ENCODE measurements around the gene SMC6.

Gene SMC6

GRCh38 chr2:17658251-17658843 is 95.3 kb downstream of the SMC6 start:
- Histone ChIP-seq H2AK5ac (ENCODE audit: low read length) (no peak overlapping the region), H3K79me2 (ENCODE audit: control insufficient read depth, insufficient read depth, low read length, poor library complexity) (no peaks in the 10 kb centered on the region), H4K12ac (ENCODE audit: low read depth, low read length) (no peak overlapping the region), H3K9me3 (ENCODE audit: insufficient read depth, low read depth, low read length) (no peaks in the 10 kb centered on the region), H3K9ac (ENCODE audit: low read length) (no peak overlapping the region), H3K79me1 (ENCODE audit: low read length) (no peaks in the 10 kb centered on the region), H3K27me3 (ENCODE audit: insufficient read depth, low read length) (no peaks in the 10 kb centered on the region), H3K18ac (ENCODE audit: low read length) (no peak overlapping the region), H3K36me3 (ENCODE audit: control insufficient read depth in 1 of 2, insufficient read depth in 2 of 2, low read length in 2 of 2) (no peaks in the 10 kb centered on the region), H3K23ac (ENCODE audit: low read length) (no peak overlapping the region), H2AFZ (ENCODE audit: insufficient read depth, low read length, poor library complexity) (no peak overlapping the region), H2BK12ac (ENCODE audit: low read length) (no peak overlapping the region), H4K91ac (ENCODE audit: low read depth, low read length) (no peak overlapping the region), H3K4me2 (ENCODE audit: low read length) (no peak overlapping the region), H3K14ac (ENCODE audit: low read length) (no peak overlapping the region), H3K4ac (ENCODE audit: low read depth, low read length) (no peak overlapping the region), H4K8ac (ENCODE audit: low read depth, low read length) (no peak overlapping the region), H2BK120ac (ENCODE audit: insufficient read depth, low read length, poor library complexity) (no peak overlapping the region), H2BK5ac (ENCODE audit: low read depth, low read length, poor library complexity) (no peak overlapping the region), H3K4me3 (ENCODE audit: low read depth, low read length) (no peak overlapping the region), H3K4me1 (ENCODE audit: control insufficient read depth in 1 of 2, insufficient read depth in 2 of 2, low read length in 2 of 2) (no peaks in the 10 kb centered on the region), H3K27ac (ENCODE audit: low read depth, low read length) (no peak overlapping the region)
- whole genome bisulfite sequencing (ENCODE audit: extremely low coverage, insufficient coverage, insufficient read length): no CpG with 5 or more reads among the region's 6 CpGs
- no peak for DNase-seq

GRCh38 chr2:17657759-17658158 is 95.9 kb downstream of the SMC6 start:
- no peaks in the 10 kb centered on the region for H3K27me3 ChIP-seq (ENCODE audit: insufficient read depth, low read length)
- no CpG with 5 or more reads among the region's 4 CpGs for WGBS (ENCODE audit: extremely low coverage, insufficient coverage, insufficient read length)
- H2BK5ac ChIP-seq (ENCODE audit: low read depth, low read length, poor library complexity): no peak overlapping the region
- H3K18ac ChIP-seq (ENCODE audit: low read length): no peak overlapping the region
- no peak overlapping the region for H3K4me3 ChIP-seq (ENCODE audit: low read depth, low read length)
- H3K14ac ChIP-seq (ENCODE audit: low read length): no peak overlapping the region
- no peak overlapping the region for H3K4me2 ChIP-seq (ENCODE audit: low read length)
- no peak overlapping the region for H2AK5ac ChIP-seq (ENCODE audit: low read length)
- no peak overlapping the region for H4K91ac ChIP-seq (ENCODE audit: low read depth, low read length)
- H2BK120ac ChIP-seq (ENCODE audit: insufficient read depth, low read length, poor library complexity): no peak overlapping the region
- no peaks in the 10 kb centered on the region for H3K36me3 ChIP-seq (ENCODE audit: control insufficient read depth in 1 of 2, insufficient read depth in 2 of 2, low read length in 2 of 2)
- no peak overlapping the region for H3K23ac ChIP-seq (ENCODE audit: low read length)
- H3K4me1 ChIP-seq (ENCODE audit: control insufficient read depth in 1 of 2, insufficient read depth in 2 of 2, low read length in 2 of 2): no peaks in the 10 kb centered on the region
- no peak for DNase-seq
- H2BK12ac ChIP-seq (ENCODE audit: low read length): no peak overlapping the region
- H4K8ac ChIP-seq (ENCODE audit: low read depth, low read length): no peak overlapping the region
- H3K79me2 ChIP-seq (ENCODE audit: control insufficient read depth, insufficient read depth, low read length, poor library complexity): no peaks in the 10 kb centered on the region
- no peak overlapping the region for H2AFZ ChIP-seq (ENCODE audit: insufficient read depth, low read length, poor library complexity)
- H3K27ac ChIP-seq (ENCODE audit: low read depth, low read length): no peak overlapping the region
- H3K4ac ChIP-seq (ENCODE audit: low read depth, low read length): no peak overlapping the region
- no peaks in the 10 kb centered on the region for H3K9me3 ChIP-seq (ENCODE audit: insufficient read depth, low read depth, low read length)
- H3K79me1 ChIP-seq (ENCODE audit: low read length): no peaks in the 10 kb centered on the region
- H3K9ac ChIP-seq (ENCODE audit: low read length): no peak overlapping the region
- no peak overlapping the region for H4K12ac ChIP-seq (ENCODE audit: low read depth, low read length)

GRCh38 chr2:17652681-17653394 is 100.8 kb downstream of the SMC6 start:
- no CpG with 5 or more reads among the region's 9 CpGs for WGBS (ENCODE audit: extremely low coverage, insufficient coverage, insufficient read length)
- H3K23ac ChIP-seq (ENCODE audit: low read length): no peak overlapping the region
- H4K12ac ChIP-seq (ENCODE audit: low read depth, low read length): no peak overlapping the region
- H4K8ac ChIP-seq (ENCODE audit: low read depth, low read length): no peak overlapping the region
- no peak overlapping the region for H2BK120ac ChIP-seq (ENCODE audit: insufficient read depth, low read length, poor library complexity)
- H3K9ac ChIP-seq (ENCODE audit: low read length): no peak overlapping the region
- H3K27me3 ChIP-seq (ENCODE audit: insufficient read depth, low read length): no peaks in the 10 kb centered on the region
- H2BK12ac ChIP-seq (ENCODE audit: low read length): no peak overlapping the region
- H3K9me3 ChIP-seq (ENCODE audit: insufficient read depth, low read depth, low read length): peaks cover 2% of the 10 kb centered on the region
- H3K4me1 ChIP-seq (ENCODE audit: control insufficient read depth in 1 of 2, insufficient read depth in 2 of 2, low read length in 2 of 2): no peaks in the 10 kb centered on the region
- no peaks in the 10 kb centered on the region for H3K36me3 ChIP-seq (ENCODE audit: control insufficient read depth in 1 of 2, insufficient read depth in 2 of 2, low read length in 2 of 2)
- no peak overlapping the region for H3K4me2 ChIP-seq (ENCODE audit: low read length)
- no peak overlapping the region for H3K18ac ChIP-seq (ENCODE audit: low read length)
- H3K27ac ChIP-seq (ENCODE audit: low read depth, low read length): no peak overlapping the region
- no peak overlapping the region for H3K4me3 ChIP-seq (ENCODE audit: low read depth, low read length)
- H2BK5ac ChIP-seq (ENCODE audit: low read depth, low read length, poor library complexity): no peak overlapping the region
- H4K91ac ChIP-seq (ENCODE audit: low read depth, low read length): no peak overlapping the region
- H2AFZ ChIP-seq (ENCODE audit: insufficient read depth, low read length, poor library complexity): no peak overlapping the region
- H3K79me2 ChIP-seq (ENCODE audit: control insufficient read depth, insufficient read depth, low read length, poor library complexity): no peaks in the 10 kb centered on the region
- no peaks in the 10 kb centered on the region for H3K79me1 ChIP-seq (ENCODE audit: low read length)
- DNase-seq: no peak
- no peak overlapping the region for H2AK5ac ChIP-seq (ENCODE audit: low read length)
- no peak overlapping the region for H3K14ac ChIP-seq (ENCODE audit: low read length)
- H3K4ac ChIP-seq (ENCODE audit: low read depth, low read length): no peak overlapping the region

GRCh38 chr2:17649026-17649425 is 104.6 kb downstream of the SMC6 start:
- H2AK5ac ChIP-seq (ENCODE audit: low read length): no peak overlapping the region
- no peak overlapping the region for H4K8ac ChIP-seq (ENCODE audit: low read depth, low read length)
- no peak overlapping the region for H4K12ac ChIP-seq (ENCODE audit: low read depth, low read length)
- H3K9me3 ChIP-seq (ENCODE audit: insufficient read depth, low read depth, low read length): peaks cover 2% of the 10 kb centered on the region
- no peak overlapping the region for H2BK5ac ChIP-seq (ENCODE audit: low read depth, low read length, poor library complexity)
- no peak overlapping the region for H3K4ac ChIP-seq (ENCODE audit: low read depth, low read length)
- no peak overlapping the region for H2BK12ac ChIP-seq (ENCODE audit: low read length)
- H3K27ac ChIP-seq (ENCODE audit: low read depth, low read length): no peak overlapping the region
- H2BK120ac ChIP-seq (ENCODE audit: insufficient read depth, low read length, poor library complexity): no peak overlapping the region
- DNase-seq: no peak
- H3K4me2 ChIP-seq (ENCODE audit: low read length): no peak overlapping the region
- H2AFZ ChIP-seq (ENCODE audit: insufficient read depth, low read length, poor library complexity): no peak overlapping the region
- no peak overlapping the region for H3K18ac ChIP-seq (ENCODE audit: low read length)
- no peaks in the 10 kb centered on the region for H3K36me3 ChIP-seq (ENCODE audit: control insufficient read depth in 1 of 2, insufficient read depth in 2 of 2, low read length in 2 of 2)
- no peaks in the 10 kb centered on the region for H3K79me2 ChIP-seq (ENCODE audit: control insufficient read depth, insufficient read depth, low read length, poor library complexity)
- no peak overlapping the region for H3K14ac ChIP-seq (ENCODE audit: low read length)
- H4K91ac ChIP-seq (ENCODE audit: low read depth, low read length): no peak overlapping the region
- H3K4me1 ChIP-seq (ENCODE audit: control insufficient read depth in 1 of 2, insufficient read depth in 2 of 2, low read length in 2 of 2): no peaks in the 10 kb centered on the region
- no peaks in the 10 kb centered on the region for H3K27me3 ChIP-seq (ENCODE audit: insufficient read depth, low read length)
- no CpG with 5 or more reads among the region's 11 CpGs for WGBS (ENCODE audit: extremely low coverage, insufficient coverage, insufficient read length)
- no peaks in the 10 kb centered on the region for H3K79me1 ChIP-seq (ENCODE audit: low read length)
- H3K23ac ChIP-seq (ENCODE audit: low read length): no peak overlapping the region
- no peak overlapping the region for H3K4me3 ChIP-seq (ENCODE audit: low read depth, low read length)
- H3K9ac ChIP-seq (ENCODE audit: low read length): no peak overlapping the region

Measured in trophoblast cell (in vitro differentiated cells and primary cell).